ENCODE data around the gene DIRAS3.
"Not testable (repeated sequence)": the region's sequence is repeated elsewhere in the genome, so short reads cannot be mapped to it uniquely, and the experiment has no call there.

Gene DIRAS3

DNA sequence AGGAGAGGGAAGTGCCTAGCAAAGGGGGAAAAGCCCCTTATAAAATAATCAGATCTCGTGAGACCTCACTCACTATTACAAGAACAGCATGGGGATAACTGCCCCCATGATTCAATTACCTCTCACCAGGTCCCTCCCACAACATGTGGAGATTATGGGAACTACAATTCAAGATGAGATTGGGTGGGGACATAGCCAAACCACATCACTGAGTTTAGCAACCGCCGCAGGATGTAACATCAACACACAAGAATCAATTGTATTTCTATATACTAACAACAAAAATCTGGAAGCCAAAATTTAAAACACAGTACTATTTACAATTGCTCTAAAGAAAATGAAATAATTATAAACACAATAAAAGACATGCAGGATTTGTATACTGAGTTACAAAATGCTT, 21.9 kb downstream of the DIRAS3 start:
- Histone ChIP-seq H3K4me3 (ENCODE audit: low read length in 2 of 2) (no peak overlapping the region), H3K27ac (ENCODE audit: low read depth in 2 of 2, low read length in 2 of 2) (no peak overlapping the region), H3K9me3 (ENCODE audit: control insufficient read depth in 2 of 2, low read length in 2 of 2) (no peaks in the 10 kb centered on the region)

DNA sequence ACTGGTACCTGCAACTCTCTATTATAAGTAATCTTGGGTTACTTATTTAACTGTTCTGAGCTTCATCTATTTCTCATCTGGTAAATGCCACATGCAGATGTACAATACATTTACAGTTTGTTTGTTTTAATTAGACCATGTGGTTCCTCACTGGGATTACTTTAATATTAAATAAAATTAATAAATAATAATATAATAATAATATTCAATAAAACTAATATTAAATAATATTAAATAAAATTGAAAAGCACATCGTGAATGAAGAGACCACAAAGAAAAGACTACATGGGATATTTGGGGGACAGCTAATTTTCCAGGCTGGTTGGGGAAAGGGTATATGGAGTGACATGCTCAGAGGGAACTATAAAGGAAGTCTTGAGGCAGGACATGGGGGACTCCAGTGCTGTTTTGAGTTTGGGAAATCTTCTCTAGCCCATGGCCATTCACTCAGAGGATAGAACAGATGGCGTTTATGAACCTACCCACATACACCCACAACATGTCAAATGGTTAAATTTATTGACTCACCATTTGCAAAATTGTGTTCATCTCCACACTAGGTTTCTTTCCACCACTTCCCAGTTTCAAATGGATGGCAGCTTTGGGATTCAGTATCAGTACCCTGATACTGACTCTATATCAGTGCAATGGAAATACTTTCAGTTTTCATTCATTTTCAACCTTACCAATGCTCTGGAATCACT, 25.6 kb downstream of the DIRAS3 start:
- H3K36me3 ChIP-seq (ENCODE audit: control insufficient read depth in 2 of 2, insufficient read depth in 2 of 2, low read length in 2 of 2): no peaks in the 10 kb centered on the region
- no peak overlapping the region for H3K4me3 ChIP-seq (ENCODE audit: low read length in 2 of 2)
- no peak overlapping the region for H3K27ac ChIP-seq (ENCODE audit: low read depth in 2 of 2, low read length in 2 of 2)
- H3K9me3 ChIP-seq (ENCODE audit: control insufficient read depth in 2 of 2, low read length in 2 of 2): no peaks in the 10 kb centered on the region
- no peaks in the 10 kb centered on the region for H3K27me3 ChIP-seq (ENCODE audit: control insufficient read depth in 2 of 2, insufficient read depth in 2 of 2, low read length in 2 of 2)
- H3K9ac ChIP-seq (ENCODE audit: low read depth in 1 of 2, low read length in 2 of 2): no peak overlapping the region
- H3K4me1 ChIP-seq (ENCODE audit: control insufficient read depth in 2 of 2, insufficient read depth in 2 of 2, low read length in 2 of 2): no peaks in the 10 kb centered on the region

More for the DNA sequence above, 21.9 kb downstream of the DIRAS3 start:
- Histone ChIP-seq H3K36me3 (ENCODE audit: control insufficient read depth in 2 of 2, insufficient read depth in 2 of 2, low read length in 2 of 2) (no peaks in the 10 kb centered on the region), H3K9ac (ENCODE audit: low read depth in 1 of 2, low read length in 2 of 2) (no peak overlapping the region), H3K27me3 (ENCODE audit: control insufficient read depth in 2 of 2, insufficient read depth in 2 of 2, low read length in 2 of 2) (no peaks in the 10 kb centered on the region), H3K4me1 (ENCODE audit: control insufficient read depth in 2 of 2, insufficient read depth in 2 of 2, low read length in 2 of 2) (no peaks in the 10 kb centered on the region)

DNA sequence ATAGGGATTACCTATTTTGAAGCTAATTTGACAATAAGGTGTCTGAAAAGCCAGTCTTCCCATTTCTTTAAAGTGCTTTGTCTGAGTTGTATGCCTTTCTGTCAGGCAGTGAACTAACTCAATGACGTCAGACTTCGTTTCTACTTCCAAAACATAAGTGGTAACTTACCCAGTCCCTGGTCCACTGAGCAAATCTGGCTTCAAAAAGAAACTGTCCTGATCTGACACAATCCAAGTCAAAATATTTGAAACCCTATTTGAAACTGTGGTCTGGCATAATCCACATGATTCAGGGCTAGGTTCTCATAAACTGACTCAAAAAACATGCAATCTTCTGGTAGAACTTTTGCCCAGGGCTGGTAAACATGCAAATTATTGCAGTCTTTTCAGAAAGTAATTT, 34.0 kb downstream of the DIRAS3 start:
- H3K4me3 ChIP-seq (ENCODE audit: low read length in 2 of 2): no peak overlapping the region
- H3K27me3 ChIP-seq (ENCODE audit: control insufficient read depth in 2 of 2, insufficient read depth in 2 of 2, low read length in 2 of 2): no peaks in the 10 kb centered on the region
- H3K4me1 ChIP-seq (ENCODE audit: control insufficient read depth in 2 of 2, insufficient read depth in 2 of 2, low read length in 2 of 2): no peaks in the 10 kb centered on the region
- no peaks in the 10 kb centered on the region for H3K36me3 ChIP-seq (ENCODE audit: control insufficient read depth in 2 of 2, insufficient read depth in 2 of 2, low read length in 2 of 2)
- H3K27ac ChIP-seq (ENCODE audit: low read depth in 2 of 2, low read length in 2 of 2): no peak overlapping the region
- H3K9ac ChIP-seq (ENCODE audit: low read depth in 1 of 2, low read length in 2 of 2): no peak overlapping the region
- no peaks in the 10 kb centered on the region for H3K9me3 ChIP-seq (ENCODE audit: control insufficient read depth in 2 of 2, low read length in 2 of 2)

DNA sequence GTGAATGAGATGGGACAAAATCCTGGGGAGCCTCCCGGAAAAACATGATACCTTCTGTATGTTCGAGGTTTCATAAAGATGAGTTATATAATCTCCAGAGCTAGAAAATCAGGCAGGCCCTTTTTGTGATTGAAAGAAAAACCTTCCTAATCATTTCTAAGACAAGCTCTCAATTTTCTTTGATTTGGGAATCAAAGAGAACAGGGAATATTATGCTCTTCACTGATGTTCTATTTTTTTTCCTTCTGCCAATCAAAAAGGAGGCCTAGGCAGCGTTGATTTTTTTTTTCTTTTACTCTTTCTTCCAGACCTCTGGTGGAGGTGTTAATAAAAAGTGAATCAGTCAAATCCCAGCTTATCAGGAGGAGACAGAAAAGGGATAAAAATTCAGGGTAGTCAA, 34.5 kb downstream of the DIRAS3 start:
- Histone ChIP-seq H3K27me3 (ENCODE audit: control insufficient read depth in 2 of 2, insufficient read depth in 2 of 2, low read length in 2 of 2) (no peaks in the 10 kb centered on the region), H3K36me3 (ENCODE audit: control insufficient read depth in 2 of 2, insufficient read depth in 2 of 2, low read length in 2 of 2) (no peaks in the 10 kb centered on the region), H3K9ac (ENCODE audit: low read depth in 1 of 2, low read length in 2 of 2) (no peak overlapping the region), H3K4me1 (ENCODE audit: control insufficient read depth in 2 of 2, insufficient read depth in 2 of 2, low read length in 2 of 2) (no peaks in the 10 kb centered on the region), H3K4me3 (ENCODE audit: low read length in 2 of 2) (no peak overlapping the region), H3K9me3 (ENCODE audit: control insufficient read depth in 2 of 2, low read length in 2 of 2) (no peaks in the 10 kb centered on the region), H3K27ac (ENCODE audit: low read depth in 2 of 2, low read length in 2 of 2) (no peak overlapping the region)

DNA sequence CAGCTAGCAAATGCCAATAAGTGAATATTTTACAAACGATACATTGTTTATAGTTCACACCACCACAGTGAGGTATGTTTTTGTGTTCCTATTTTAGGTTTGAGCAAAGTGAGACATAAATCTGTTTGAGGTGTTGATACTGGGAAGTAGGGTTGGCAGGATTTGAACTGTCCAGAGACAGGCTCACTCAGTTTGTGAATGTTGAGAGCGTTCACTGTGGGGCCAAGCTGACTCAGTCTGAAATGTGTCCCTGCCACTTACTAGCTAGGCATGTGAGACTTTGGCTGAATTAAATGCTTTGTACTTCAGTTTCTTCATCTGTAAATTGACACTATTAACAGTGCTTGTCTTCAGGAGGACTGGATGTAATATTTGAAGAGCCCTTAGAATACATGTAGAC, 35.1 kb downstream of the DIRAS3 start:
- H3K4me1 ChIP-seq (ENCODE audit: control insufficient read depth in 2 of 2, insufficient read depth in 2 of 2, low read length in 2 of 2): no peaks in the 10 kb centered on the region
- no peaks in the 10 kb centered on the region for H3K36me3 ChIP-seq (ENCODE audit: control insufficient read depth in 2 of 2, insufficient read depth in 2 of 2, low read length in 2 of 2)
- no peak overlapping the region for H3K4me3 ChIP-seq (ENCODE audit: low read length in 2 of 2)
- no peak overlapping the region for H3K9ac ChIP-seq (ENCODE audit: low read depth in 1 of 2, low read length in 2 of 2)
- H3K27me3 ChIP-seq (ENCODE audit: control insufficient read depth in 2 of 2, insufficient read depth in 2 of 2, low read length in 2 of 2): no peaks in the 10 kb centered on the region
- H3K9me3 ChIP-seq (ENCODE audit: control insufficient read depth in 2 of 2, low read length in 2 of 2): no peaks in the 10 kb centered on the region
- H3K27ac ChIP-seq (ENCODE audit: low read depth in 2 of 2, low read length in 2 of 2): no peak overlapping the region

DNA sequence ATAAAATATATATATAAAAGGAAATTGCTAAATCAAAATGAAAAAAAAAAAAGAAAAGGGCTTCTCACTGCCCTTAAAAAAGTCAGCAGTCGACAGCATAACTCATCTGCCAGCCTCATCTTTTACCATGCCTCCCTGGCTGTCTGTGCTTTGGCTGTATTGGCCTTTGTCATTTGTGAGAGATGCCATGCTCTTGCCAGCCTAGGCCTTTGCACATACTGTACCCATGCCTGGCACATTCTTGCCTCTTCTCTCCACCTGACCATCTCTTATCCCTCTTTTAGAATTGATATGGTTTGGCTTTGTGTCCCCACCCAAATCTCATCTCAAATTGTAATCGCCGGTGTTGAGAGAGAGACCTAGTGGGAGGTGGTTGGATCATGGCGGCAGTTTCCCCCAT, 37.1 kb downstream of the DIRAS3 start:
- Histone ChIP-seq H3K27ac (ENCODE audit: low read depth in 2 of 2, low read length in 2 of 2) (no peak overlapping the region), H3K4me3 (ENCODE audit: low read length in 2 of 2) (no peak overlapping the region), H3K36me3 (ENCODE audit: control insufficient read depth in 2 of 2, insufficient read depth in 2 of 2, low read length in 2 of 2) (no peaks in the 10 kb centered on the region), H3K9me3 (ENCODE audit: control insufficient read depth in 2 of 2, low read length in 2 of 2) (no peaks in the 10 kb centered on the region), H3K27me3 (ENCODE audit: control insufficient read depth in 2 of 2, insufficient read depth in 2 of 2, low read length in 2 of 2) (no peaks in the 10 kb centered on the region), H3K9ac (ENCODE audit: low read depth in 1 of 2, low read length in 2 of 2) (no peak overlapping the region), H3K4me1 (ENCODE audit: control insufficient read depth in 2 of 2, insufficient read depth in 2 of 2, low read length in 2 of 2) (no peaks in the 10 kb centered on the region)

DNA sequence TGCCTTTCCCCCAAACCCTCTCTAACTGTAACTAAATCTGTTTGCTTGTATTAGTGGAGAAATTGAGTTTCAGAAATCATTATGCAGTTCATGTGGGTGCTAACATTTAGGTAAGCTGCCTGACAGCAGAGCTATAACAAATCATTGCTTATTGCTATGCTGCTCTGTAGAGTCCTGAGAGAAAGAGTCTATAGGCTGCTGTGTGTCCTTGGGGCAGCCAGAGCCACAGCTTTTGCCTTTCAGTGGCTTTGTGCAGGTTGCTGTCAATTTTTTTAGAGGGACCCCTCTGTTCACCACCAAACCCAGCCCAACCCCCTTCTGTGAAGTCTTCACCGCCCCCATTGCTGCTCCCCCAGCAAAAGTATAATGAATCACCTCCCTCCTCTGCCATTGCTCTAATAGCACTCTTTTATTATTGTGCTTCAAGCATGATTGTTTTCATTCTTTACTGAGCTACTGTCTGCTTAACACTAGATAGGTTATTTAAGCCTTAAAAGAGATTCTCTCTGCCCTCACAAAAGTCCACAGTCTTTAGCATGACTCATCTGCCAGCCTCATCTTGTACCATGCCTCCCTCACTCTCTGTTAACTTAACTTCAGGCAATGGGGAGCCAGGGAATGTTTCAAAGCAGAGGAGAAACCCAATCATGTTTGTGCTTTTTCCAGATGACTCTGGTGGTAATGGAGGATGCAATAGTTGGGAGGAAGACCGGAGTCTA, 38.6 kb downstream of the DIRAS3 start:
- no peaks in the 10 kb centered on the region for H3K4me1 ChIP-seq (ENCODE audit: control insufficient read depth in 2 of 2, insufficient read depth in 2 of 2, low read length in 2 of 2)
- H3K27ac ChIP-seq (ENCODE audit: low read depth in 2 of 2, low read length in 2 of 2): no peak overlapping the region
- H3K36me3 ChIP-seq (ENCODE audit: control insufficient read depth in 2 of 2, insufficient read depth in 2 of 2, low read length in 2 of 2): no peaks in the 10 kb centered on the region
- no peaks in the 10 kb centered on the region for H3K9me3 ChIP-seq (ENCODE audit: control insufficient read depth in 2 of 2, low read length in 2 of 2)
- no peaks in the 10 kb centered on the region for H3K27me3 ChIP-seq (ENCODE audit: control insufficient read depth in 2 of 2, insufficient read depth in 2 of 2, low read length in 2 of 2)
- no peak overlapping the region for H3K9ac ChIP-seq (ENCODE audit: low read depth in 1 of 2, low read length in 2 of 2)
- H3K4me3 ChIP-seq (ENCODE audit: low read length in 2 of 2): no peak overlapping the region

DNA sequence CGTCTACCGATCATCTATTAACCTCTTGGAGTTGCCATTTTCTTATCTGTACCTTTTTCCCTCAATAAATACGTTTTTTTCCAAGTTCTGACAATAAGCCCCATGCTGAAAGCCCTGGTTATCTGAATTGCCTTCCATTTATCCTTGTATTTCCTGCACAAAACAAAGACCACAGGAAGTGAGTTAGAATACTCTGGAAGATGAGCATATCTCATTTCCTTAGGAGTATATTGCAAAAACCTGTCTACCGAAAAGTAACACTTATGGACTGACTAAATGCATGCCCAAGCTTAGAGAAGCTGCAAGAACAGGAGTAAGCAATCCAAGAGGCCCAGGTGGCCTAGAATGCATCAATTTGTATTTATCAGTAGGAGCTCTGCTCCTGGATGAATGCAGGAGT, 39.9 kb downstream of the DIRAS3 start:
- Histone ChIP-seq H3K9me3 (ENCODE audit: control insufficient read depth in 2 of 2, low read length in 2 of 2) (no peaks in the 10 kb centered on the region), H3K27ac (ENCODE audit: low read depth in 2 of 2, low read length in 2 of 2) (no peak overlapping the region), H3K9ac (ENCODE audit: low read depth in 1 of 2, low read length in 2 of 2) (no peak overlapping the region), H3K4me3 (ENCODE audit: low read length in 2 of 2) (no peak overlapping the region), H3K4me1 (ENCODE audit: control insufficient read depth in 2 of 2, insufficient read depth in 2 of 2, low read length in 2 of 2) (no peaks in the 10 kb centered on the region), H3K36me3 (ENCODE audit: control insufficient read depth in 2 of 2, insufficient read depth in 2 of 2, low read length in 2 of 2) (no peaks in the 10 kb centered on the region), H3K27me3 (ENCODE audit: control insufficient read depth in 2 of 2, insufficient read depth in 2 of 2, low read length in 2 of 2) (no peaks in the 10 kb centered on the region)

DNA sequence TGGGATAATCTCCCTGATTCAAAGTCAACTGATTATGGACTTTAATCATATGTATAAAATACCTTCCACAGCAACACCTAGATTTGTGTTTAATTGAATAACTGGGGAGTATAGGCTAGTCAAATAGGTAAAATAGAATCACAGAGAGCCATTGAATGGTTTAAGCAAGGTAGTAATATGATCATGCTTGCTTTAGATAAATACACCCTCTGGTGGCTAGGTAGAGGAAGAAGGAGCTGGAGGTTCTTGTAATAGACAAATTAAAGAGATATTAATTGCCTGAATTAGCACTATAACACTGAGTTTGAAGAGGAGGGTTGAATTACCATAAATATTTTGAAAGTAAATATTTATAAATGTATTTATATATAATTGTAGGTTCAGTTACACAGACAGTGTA, 40.3 kb downstream of the DIRAS3 start:
- H3K36me3 ChIP-seq (ENCODE audit: control insufficient read depth in 2 of 2, insufficient read depth in 2 of 2, low read length in 2 of 2): no peaks in the 10 kb centered on the region
- H3K4me1 ChIP-seq (ENCODE audit: control insufficient read depth in 2 of 2, insufficient read depth in 2 of 2, low read length in 2 of 2): no peaks in the 10 kb centered on the region
- no peak overlapping the region for H3K4me3 ChIP-seq (ENCODE audit: low read length in 2 of 2)

DNA sequence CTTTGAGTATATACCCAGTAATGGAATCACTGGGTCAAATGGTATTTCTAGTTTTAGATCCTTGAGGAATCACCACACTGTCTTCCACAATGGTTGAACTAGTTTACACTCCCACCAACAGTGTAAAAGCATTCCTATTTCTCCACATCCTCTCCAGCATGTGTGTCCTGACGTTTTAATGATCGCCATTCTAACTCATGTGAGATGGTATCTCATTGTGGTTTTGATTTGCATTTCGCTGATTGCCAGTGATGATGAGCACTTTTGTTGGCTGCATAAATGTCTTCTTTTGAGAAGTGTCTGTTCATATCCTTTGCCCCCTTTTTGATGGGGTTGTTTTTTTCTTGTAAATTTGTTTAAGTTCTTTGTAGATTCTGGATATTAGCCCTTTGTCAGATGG, 46.8 kb downstream of the DIRAS3 start:
- not testable (repeated sequence) for H3K9me3 ChIP-seq (ENCODE audit: control insufficient read depth in 2 of 2, low read length in 2 of 2); H3K27ac ChIP-seq (ENCODE audit: low read depth in 2 of 2, low read length in 2 of 2); H3K4me3 ChIP-seq (ENCODE audit: low read length in 2 of 2); H3K27me3 ChIP-seq (ENCODE audit: control insufficient read depth in 2 of 2, insufficient read depth in 2 of 2, low read length in 2 of 2); H3K36me3 ChIP-seq (ENCODE audit: control insufficient read depth in 2 of 2, insufficient read depth in 2 of 2, low read length in 2 of 2); H3K4me1 ChIP-seq (ENCODE audit: control insufficient read depth in 2 of 2, insufficient read depth in 2 of 2, low read length in 2 of 2); H3K9ac ChIP-seq (ENCODE audit: low read depth in 1 of 2, low read length in 2 of 2)

More for the DNA sequence above, 40.3 kb downstream of the DIRAS3 start:
- H3K27me3 ChIP-seq (ENCODE audit: control insufficient read depth in 2 of 2, insufficient read depth in 2 of 2, low read length in 2 of 2): no peaks in the 10 kb centered on the region
- H3K9ac ChIP-seq (ENCODE audit: low read depth in 1 of 2, low read length in 2 of 2): no peak overlapping the region
- no peaks in the 10 kb centered on the region for H3K9me3 ChIP-seq (ENCODE audit: control insufficient read depth in 2 of 2, low read length in 2 of 2)
- H3K27ac ChIP-seq (ENCODE audit: low read depth in 2 of 2, low read length in 2 of 2): no peak overlapping the region

Data from mucosa of rectum (tissue), 2 donors.